Astrocyte of the hippocampus (primary cell): ENCODE results near the gene OSR1.
"Not testable (repeated sequence)": the region's sequence is repeated elsewhere in the genome, so short reads cannot be mapped to it uniquely, and the experiment has no call there.

ENCODE experiments used
- DNase-seq: peaks from one replicate; pipeline ENCODE4 v3.0.0; 2011; ENCODE audit warnings: low read depth, low spot score

Gene OSR1

DNA sequence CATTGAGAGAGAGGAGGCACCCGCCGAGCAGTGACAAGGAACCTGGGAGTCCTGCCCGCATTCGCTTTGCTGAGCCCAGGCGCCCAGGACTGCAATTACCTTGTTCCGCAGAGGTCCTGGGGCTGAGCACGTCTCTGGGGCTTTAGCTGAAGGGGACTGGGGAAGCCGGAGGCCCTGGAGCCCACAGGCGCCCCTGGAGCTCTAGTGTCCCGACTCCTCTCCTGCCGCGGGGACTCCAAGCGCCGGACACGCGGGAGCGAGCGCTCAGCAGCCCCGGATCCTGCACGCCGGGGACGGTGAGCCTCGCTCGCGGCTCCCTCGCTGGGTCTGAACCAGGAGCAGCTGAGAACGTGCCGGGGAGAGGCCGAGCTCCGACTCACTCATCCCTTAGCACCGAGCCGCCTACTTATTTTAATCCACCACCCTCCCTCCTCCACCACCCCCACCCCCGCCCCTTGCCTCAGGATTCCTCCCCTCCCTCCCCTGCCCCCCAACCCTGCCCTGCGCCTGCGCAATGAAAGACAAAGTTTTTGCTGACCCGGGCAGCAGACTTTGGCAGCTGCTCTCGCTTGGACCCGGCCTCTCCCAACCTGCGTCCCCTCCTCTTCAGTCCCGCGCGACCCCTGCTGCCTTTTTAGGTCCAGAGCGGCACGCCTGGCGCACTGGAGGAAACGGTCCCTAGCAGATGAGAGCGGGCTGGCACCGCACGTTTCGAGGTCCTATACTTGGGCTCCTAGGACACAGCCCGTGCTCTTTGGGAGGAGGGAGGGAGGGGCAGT lies at the start of gene OSR1:
OSR1 (minus strand) TSS at position 382 of the 779 bp plus-strand sequence. CDS start 4,818 bp downstream, outside the sequence.
- DNase-seq = peak; percentile 58

DNA sequence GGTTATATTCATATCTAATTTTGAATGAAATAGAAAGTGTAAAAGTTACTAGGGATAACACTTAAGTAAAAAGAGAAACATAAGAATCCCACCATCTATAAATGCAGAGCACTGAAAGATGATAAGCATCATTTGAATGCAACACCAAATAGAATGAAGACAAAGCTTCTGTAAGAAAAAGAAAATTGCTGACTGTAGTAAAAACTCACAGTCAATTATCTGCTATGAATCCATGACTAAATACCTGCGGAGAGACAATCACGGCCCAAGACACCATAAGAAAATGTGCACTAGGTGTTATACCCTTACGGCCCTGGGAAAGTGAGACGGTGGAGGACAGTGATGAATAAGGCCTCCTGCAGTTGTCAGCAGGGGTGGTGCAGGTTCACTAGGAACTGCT lies 45.4 kb upstream of the OSR1 start:
- no peak for DNase-seq

GRCh38 chr2:19392191-19392590 lies 33.8 kb upstream of the OSR1 start:
- no peak for DNase-seq

DNA sequence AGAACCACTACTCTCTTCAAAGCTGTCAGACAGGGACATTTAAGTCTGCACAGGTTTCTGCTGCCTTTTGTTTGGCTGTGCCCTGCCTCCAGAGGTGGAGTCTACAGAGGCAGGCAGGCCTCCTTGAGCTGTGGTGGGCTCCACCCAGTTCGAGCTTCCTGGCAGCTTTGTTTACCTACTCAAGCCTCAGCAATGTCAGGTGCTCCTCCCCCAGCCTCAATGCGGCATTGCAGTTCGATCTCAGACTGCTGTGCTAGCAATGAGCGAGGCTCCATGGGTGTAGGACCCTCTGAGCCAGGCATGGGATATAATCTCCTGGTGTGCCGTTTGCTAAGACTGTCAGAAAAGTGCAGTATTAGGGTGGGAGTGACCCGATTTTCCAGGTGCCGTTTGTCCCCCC lies 31.0 kb upstream of the OSR1 start:
- not testable (repeated sequence) for DNase-seq

- no peak for DNase-seq
These were observed 22.1 kb upstream of the OSR1 start for GRCh38 chr2:19380532-19380931.

- DNase-seq = no peak
These were observed 20.5 kb upstream of the OSR1 start for GRCh38 chr2:19378939-19379338.

DNA sequence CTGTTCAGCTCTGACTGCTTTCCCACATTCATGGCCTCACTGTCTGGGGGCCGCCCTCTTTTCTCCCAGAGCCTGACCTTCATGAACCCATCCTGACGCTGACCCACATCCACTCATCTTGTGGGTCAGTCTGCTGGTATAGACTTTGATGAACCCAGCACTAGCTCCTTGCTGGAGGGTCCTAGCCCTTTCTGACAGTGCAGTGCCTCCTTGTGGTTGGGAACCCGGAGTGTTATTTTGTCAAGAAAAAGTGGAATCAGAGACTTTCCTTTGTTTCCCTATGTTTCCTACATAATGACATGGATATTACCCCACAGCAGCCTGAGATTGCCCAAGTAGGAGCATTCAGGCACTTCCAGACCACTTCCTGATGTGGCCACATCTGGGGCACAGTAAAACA lies 19.3 kb upstream of the OSR1 start:
- DNase-seq = no peak

DNA sequence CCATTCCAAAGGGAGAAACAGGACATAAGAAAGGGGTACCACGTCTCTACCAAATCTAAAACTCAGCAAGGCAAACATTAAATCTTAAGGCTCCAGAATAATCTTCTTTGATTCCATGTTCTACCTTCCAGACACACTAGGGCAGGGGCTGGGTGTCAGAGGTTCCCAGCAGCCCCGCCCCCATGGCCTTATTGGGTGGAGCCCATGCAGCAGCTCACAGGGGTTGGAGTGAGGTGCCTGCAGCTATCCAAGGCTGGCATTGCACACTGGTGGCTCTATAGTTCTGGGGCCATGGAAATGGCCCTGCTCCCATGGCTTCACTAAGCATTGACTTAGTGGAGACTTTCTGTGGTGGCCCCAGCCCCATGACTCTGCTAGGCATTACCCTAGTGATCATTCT lies 14.9 kb upstream of the OSR1 start:
- DNase-seq = no peak

DNA sequence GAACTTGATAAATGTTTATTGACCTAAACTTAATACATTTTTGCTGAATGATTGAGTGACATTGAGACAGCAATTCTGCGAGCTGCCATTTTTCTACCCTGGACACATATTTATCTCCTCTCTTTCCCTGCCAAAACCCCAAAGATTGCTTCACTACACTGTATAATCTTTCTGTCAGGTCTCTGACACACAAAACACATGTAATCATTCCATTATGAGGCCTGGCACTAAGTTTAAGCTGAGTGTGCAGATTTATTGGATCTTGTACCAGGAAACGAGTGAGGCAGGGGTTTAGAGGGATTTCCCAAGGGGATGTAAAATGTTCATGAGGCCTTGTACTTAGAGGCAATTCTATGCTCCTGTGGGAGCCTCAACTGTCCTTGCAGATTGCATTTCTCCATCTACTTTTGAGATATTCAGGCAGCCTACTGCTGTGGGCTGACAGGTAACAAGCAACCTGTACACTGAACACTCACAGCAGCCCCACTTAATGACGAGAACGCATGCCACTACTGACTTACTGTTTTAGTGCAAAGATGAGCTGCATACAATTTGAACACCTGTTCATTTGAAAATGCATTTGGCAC lies 13.7 kb upstream of the OSR1 start:
- DNase-seq = no peak

- DNase-seq = peak; percentile 28
These were observed 11.0 kb upstream of the OSR1 start for GRCh38 chr2:19369341-19369955.

GRCh38 chr2:19368760-19369159 lies 10.3 kb upstream of the OSR1 start:
- DNase-seq = no peak

- no peak for DNase-seq
These were observed 8.9 kb upstream of the OSR1 start for GRCh38 chr2:19367326-19367725.

DNA sequence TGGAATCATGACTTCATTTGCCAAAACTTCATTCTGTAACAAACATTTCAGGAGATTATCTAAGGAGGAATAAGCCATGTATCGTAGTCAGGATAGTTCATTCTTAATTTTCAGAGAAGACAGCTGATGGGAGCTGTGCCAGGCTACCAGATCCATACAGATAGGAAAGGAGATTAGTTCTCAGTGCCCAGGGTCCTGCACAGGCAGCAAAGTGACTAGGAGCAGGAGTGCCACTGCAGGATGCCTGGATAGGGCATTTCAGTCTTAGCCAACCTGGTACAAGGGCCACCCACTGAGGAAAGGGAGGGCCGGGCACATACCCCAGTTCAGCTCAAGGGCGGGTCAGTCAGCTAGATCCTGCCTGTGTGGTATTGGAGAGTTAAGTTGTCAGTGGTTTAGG lies 6.7 kb upstream of the OSR1 start:
- DNase-seq = no peak

DNA sequence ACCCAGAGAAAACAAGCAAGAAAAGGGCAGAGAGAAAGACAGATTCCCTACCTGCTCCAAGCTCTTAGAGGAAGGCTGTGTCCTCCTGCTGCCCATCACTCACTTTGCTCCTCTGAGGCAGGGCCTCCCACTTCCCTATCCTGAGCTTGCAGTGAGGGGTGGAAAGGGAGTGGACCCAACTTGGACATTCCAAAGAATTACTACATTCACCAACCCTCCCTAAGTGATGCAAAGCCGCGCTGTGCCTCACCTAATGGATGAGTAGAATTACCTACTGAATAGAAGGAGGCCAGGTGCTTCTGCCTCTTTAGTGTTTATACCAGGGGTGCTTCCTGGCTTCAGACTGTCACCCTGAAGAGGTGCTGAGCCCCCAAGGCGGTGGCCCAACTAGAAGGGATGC lies 5.6 kb upstream of the OSR1 start:
- DNase-seq = no peak

- no peak for DNase-seq
These were observed 5.0 kb upstream of the OSR1 start for GRCh38 chr2:19363474-19363778.

DNA sequence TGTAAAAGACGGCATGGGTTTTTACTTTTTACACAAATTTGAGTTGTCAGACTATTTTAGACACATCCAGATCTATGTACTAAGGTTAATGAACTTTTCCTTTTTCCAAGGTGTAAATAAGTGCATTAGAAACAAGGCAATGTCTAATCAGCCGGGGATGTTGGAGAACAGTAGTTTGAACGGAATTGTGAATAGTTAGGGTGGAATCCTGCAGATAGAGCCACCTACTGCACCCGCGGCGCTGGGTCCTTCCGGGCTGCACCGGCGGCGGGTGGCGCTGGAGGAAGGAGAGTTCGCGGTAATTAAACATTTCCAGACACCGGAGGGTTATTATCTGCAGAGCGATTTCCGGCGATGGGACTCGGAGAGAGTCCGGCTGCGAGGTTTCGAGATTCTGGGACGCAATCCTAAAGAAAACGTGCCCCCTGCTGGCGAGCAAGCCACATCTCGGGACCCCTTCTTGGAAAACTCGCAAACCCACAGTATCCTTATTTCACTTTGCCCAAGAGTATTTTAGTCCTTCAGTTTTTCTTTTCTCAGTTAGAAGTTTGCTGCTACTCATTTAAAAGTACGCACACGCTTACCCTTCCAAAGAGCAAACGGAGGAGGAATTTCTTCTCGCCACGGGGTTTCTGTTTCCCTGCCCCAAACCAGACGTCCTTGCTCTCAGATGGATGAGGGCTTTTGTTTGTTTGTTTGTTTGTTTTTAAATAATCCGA lies 4.5 kb upstream of the OSR1 start:
- DNase-seq = peak; percentile 85

- DNase-seq = peak; percentile 47
These were observed 3.8 kb upstream of the OSR1 start for GRCh38 chr2:19362094-19362754.

DNA sequence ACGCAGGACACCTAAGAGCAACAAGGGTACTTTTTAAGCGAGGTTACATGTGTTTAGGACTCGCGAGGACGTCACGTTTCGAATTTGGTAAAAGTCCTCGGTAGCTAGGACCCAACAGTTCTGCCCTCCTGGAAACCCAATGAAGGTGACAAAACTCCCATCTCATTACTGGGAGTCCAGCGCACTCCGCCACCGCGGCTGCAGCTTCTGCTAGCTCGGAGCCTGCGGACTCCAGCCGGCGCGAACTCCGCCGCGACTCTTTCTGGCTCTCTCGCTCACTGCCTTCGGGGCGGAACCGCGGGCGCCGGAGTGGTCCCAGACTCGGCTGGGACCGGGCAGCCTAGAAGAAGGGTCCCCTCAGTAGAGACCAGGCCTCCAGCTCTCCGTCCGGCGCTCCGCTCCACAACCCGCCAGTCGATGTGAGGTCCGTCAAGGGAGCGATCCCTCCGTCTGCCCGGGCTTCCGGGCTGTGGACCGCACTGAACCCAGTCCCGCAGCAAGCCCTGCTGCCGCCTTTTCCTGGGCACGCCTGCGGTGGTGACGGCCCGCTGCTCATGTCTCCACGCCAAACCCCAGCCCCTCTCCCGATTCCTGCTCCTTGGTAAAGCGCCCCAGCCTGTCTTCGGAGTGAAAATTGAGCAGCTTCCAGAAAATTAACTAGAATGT lies 3.0 kb upstream of the OSR1 start:
- DNase-seq = peak; percentile 58

- DNase-seq = no peak
These were observed 2.5 kb upstream of the OSR1 start for GRCh38 chr2:19360966-19361321.

- no peak for DNase-seq
These were observed 2.0 kb upstream of the OSR1 start for GRCh38 chr2:19360266-19360965.

GRCh38 chr2:19359456-19359855 lies 1.0 kb upstream of the OSR1 start:
- no peak for DNase-seq
